Measurements from ENCODE around the gene FBXO33. TPM values are rescaled to one million over a fixed set of nuclear protein-coding genes. Genes with fewer than 3 reads are reported as not detected.

FBXO33 gene
- total and polyA plus RNA-seq, 2 of the 8 experiments (the other 6 are each of a cell fraction or from before 2014, with no cell fraction given), result 4.7 to 11.5 TPM

- FAIRE-seq (no peak), DNase-seq (ENCODE audit: low read depth in 1 of 2, low spot score in 2 of 2) (no peak)
- no peaks in the 10 kb centered on the region for H3K27me3 ChIP-seq (replicated peaks in 1 of 4; ENCODE audit: control insufficient read depth in 3 of 4, extremely low read depth in 1 of 4, insufficient read depth in 3 of 4, low read length in 3 of 4)
- no peaks in the 10 kb centered on the region for H3K36me3 ChIP-seq (ENCODE audit: control insufficient read depth in 2 of 4, insufficient read depth in 4 of 4, low read length in 3 of 4)
- H2BK5ac ChIP-seq (ENCODE audit: low read depth, low read length), result no peak overlapping the region
- no peaks in the 10 kb centered on the region for H3K79me1 ChIP-seq (ENCODE audit: low read depth, low read length)
- H4K20me1 ChIP-seq (replicated peaks in 1 of 2; ENCODE audit: control insufficient read depth in 1 of 2, insufficient read depth in 2 of 2, low read length in 2 of 2), result peaks cover 0 to 1% of the 10 kb centered on the region in 2 experiments
- H3K4me3 ChIP-seq (ENCODE audit: extremely low read depth in 1 of 4, insufficient read depth in 2 of 4, low read depth in 3 of 4, low read length in 4 of 4), result no peak overlapping the region
- no peak overlapping the region for H3K56ac ChIP-seq (replicated peaks; ENCODE audit: insufficient read length, low read depth, low read length)
- no peaks in the 10 kb centered on the region for H3K4me1 ChIP-seq (replicated peaks in 1 of 4; ENCODE audit: control insufficient read depth in 3 of 4, insufficient read depth in 4 of 4, low read length in 3 of 4)
- H2BK120ac ChIP-seq (replicated peaks; ENCODE audit: low read depth, low read length), result no peak overlapping the region
- H2AK5ac ChIP-seq (ENCODE audit: low read depth, low read length), result no peak overlapping the region
- H3K9me3 ChIP-seq (ENCODE audit: insufficient read depth in 2 of 2, low read depth in 1 of 2, low read length in 1 of 2), result no peaks in the 10 kb centered on the region
- no peak overlapping the region for H2BK12ac ChIP-seq (ENCODE audit: low read depth, low read length)
- no peaks in the 10 kb centered on the region for H3K79me2 ChIP-seq (ENCODE audit: control insufficient read depth in 1 of 2, insufficient read depth in 2 of 2, low read length in 2 of 2)
- no peak overlapping the region for H3K9ac ChIP-seq (replicated peaks in 1 of 4; ENCODE audit: extremely low read depth in 1 of 4, low read depth in 3 of 4, low read length in 3 of 4)
- H3K23me2 ChIP-seq (ENCODE audit: low read depth, low read length), result no peaks in the 10 kb centered on the region
- H3K14ac ChIP-seq (ENCODE audit: insufficient read length), result no peak overlapping the region
- no peak overlapping the region for H4K8ac ChIP-seq (ENCODE audit: extremely low read depth, insufficient read depth, low read length)
- no peak overlapping the region for H3K4ac ChIP-seq (replicated peaks; ENCODE audit: insufficient read length, low read depth, low read length)
- 93% methylated on average over 1 of the region's 1 CpG; no CpG with 5 or more reads in 1 of the 2 experiments for WGBS, 2 experiments (ENCODE audit: extremely low coverage in 1 of 2, insufficient coverage in 1 of 2, insufficient read length in 1 of 2, insufficient replicate concordance in 2 of 2, low coverage in 1 of 2, low lambda C conversion rate in 2 of 2, missing lambda C conversion rate in 1 of 2)
- H3K23ac ChIP-seq (ENCODE audit: insufficient read length), result no peak overlapping the region
- POLR2A ChIA-PET (ENCODE audit: partially characterized antibody), result no interaction called here
- no peak overlapping the region for H3K27ac ChIP-seq (ENCODE audit: low read depth, low read length)
- H3K4me2 ChIP-seq (ENCODE audit: insufficient read depth in 1 of 2, low read depth in 2 of 2, low read length in 2 of 2), result no peak overlapping the region
- no peak overlapping the region for H2BK15ac ChIP-seq (ENCODE audit: low read length)
- no peak overlapping the region for H3K18ac ChIP-seq (ENCODE audit: extremely low read depth, low read length)
- no peak overlapping the region for H2BK20ac ChIP-seq (ENCODE audit: low read length)
- no peak overlapping the region for H4K5ac ChIP-seq (ENCODE audit: insufficient read length, low read depth, low read length)
- no peak overlapping the region for H2AFZ ChIP-seq (ENCODE audit: low read length)
- CTCF ChIA-PET (ENCODE audit: partially characterized antibody), result no interaction called here
- H4K91ac ChIP-seq (replicated peaks; ENCODE audit: insufficient read length, low read length), result no peak overlapping the region
- TF ChIP-seq BRCA1 (IDR thresholded peaks at IDR 0.05; ENCODE audit: low read depth, low read length), result no peak
- no peak for TF ChIP-seq MAFK (IDR thresholded peaks at IDR 0.05; ENCODE audit: low read depth, low read length)
- no peak for TF ChIP-seq EP300 (IDR thresholded peaks at IDR 0.05; ENCODE audit: borderline replicate concordance in 1 of 2, low read depth in 2 of 2, low read length in 2 of 2)
- TF ChIP-seq POLR2AphosphoS5 (IDR thresholded peaks at IDR 0.05; ENCODE audit: low read depth, low read length), result no peak
- no peak for TF ChIP-seq YY1 (IDR thresholded peaks at IDR 0.05; ENCODE audit: low read depth, low read length)
- no peak for TF ChIP-seq USF2 (IDR thresholded peaks at IDR 0.05; ENCODE audit: low read length)
Observed at GRCh38 chr14:39474416-39474911, 42.2 kb upstream of the FBXO33 start.

Data from H1 (cell line).